Renal cortex interstitium (tissue), 11 donors: ENCODE data around the gene PKD1. TPM values are rescaled to one million over a fixed set of nuclear protein-coding genes. Genes with fewer than 3 reads are reported as not detected.

Experiments
- DNase-seq, 11 donors: peaks; one replicate each; pipeline ENCODE4 v3.0.0-alpha.2; 2013; ENCODE audit warnings: low read depth in 9 of 11, low spot score in 4 of 11; ENCODE audit errors: extremely low read depth in 1 of 11
- polyA plus RNA-seq, 3 donors: library from polyadenylated mRNA; unstranded; fragments of 120-200 nt; gene quantifications; one replicate each; pipeline ENCODE4 v1.2.1, GENCODE V29; 2013; ENCODE audit not compliant: insufficient read length in 3 of 3

PKD1 gene
- polyA plus RNA-seq, 3 donors, result 53.6 to 123 (median 101) TPM

DNA sequence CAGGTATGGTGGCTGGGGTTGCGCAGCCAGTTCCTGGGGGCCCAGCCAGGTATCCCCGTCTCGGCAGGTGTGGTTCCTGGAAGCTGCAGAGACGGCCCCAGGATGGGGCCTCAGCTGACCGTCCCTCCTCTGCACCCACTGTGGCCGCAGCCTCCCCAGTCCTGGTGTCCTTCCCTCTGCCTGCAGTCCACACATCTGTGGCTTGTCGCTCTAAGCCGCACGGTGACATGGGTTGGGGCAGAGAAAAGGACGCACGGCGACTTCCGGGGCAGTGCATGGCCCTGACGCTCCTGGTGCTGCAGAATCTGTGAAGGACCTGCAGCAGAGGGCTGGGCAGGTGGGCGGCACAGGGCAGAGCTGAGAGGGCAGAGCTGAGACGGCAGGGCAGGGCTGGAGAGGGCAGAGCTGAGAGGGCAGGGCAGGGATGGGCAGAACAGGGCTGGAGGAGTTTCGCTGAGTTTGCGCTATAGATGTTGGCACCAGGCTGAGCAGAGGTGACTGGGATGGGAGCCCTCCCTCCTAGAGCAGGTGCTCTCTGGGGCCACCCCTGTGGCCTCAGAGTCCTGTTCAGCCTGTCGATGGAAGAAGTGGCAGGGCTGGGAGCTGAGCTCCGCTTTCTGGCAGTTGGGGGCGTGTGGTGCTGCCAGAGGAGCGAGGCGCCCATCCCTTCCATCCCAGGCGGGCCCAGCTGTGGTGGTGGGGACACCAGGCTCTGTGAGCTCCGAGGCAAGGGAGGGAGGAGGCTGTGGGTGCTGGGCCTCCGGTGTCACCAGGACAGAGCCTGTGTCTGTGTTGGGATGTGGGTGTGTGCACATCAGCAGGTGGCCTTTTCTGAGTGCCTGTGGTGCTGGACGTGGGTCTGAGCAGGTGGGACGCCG lies 64.9 kb downstream of the PKD1 start:
- DNase-seq, result no peak

DNA sequence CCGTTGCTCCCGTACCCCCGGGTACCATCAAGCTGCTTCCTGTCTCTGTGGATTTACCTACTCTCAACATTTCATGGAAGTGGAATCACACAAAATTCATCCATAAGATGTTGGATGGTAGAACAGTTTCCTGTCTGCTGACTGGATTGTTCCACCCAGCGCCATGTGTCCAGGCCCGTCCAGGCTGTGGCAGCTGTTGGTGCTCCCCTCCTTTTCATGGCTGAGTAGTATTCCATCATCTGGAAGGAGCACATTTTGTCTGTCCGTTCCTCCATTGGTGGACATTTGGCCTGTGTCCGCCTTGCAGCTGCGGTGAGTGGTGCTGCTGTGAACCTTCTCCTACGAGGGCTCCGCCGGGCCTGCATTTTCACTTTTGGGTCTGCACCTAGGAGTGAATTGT lies 69.6 kb downstream of the PKD1 start:
- no peak for DNase-seq

DNA sequence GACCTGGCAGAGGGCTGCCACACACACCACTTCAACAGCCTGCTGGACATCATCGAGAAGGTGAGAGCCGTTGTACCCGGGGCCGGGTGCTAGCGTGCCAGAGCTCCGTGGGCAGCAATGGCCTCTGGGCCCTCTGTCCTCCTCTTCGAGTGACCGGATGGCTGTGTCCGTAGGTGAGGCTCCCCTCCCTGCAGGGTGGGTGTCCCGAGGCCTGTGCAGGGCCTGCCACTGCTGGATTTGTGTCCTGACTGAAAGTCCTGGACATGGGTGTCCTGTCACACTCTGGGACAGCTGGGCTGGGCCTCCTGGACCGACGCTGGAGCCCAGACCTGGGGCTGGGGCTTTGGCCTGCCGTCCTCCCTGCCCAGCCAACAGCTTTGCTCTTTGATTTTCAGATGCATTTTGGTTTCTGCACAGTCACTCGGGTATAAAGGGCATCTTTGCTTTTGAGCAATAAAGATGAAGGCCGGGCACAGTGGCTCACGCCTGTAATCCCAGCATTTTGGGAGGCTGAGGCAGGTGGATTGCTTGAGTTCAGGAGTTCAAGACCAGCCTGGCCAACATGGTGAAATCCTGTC lies 71.2 kb downstream of the PKD1 start:
- DNase-seq, result no peak

DNA sequence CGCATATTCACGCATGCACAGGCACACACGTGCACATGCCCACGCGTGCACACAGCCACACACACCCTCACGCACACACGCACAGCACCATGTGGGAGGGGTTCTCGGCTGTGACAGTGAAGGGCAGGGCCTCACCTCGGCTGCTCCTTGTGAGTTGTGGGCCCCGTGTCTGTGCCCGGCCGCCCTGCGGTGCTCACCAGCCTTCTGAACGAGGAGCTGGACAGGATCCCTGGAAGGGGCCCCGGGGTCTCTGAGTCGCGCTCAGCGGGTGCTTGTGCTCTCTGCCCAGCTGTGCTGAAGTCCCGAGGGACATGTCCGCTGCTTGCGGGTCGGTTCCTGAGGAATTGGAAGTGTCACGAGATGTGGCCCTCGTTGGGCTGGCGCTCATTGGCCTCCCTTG lies 71.8 kb downstream of the PKD1 start:
- no peak for DNase-seq

DNA sequence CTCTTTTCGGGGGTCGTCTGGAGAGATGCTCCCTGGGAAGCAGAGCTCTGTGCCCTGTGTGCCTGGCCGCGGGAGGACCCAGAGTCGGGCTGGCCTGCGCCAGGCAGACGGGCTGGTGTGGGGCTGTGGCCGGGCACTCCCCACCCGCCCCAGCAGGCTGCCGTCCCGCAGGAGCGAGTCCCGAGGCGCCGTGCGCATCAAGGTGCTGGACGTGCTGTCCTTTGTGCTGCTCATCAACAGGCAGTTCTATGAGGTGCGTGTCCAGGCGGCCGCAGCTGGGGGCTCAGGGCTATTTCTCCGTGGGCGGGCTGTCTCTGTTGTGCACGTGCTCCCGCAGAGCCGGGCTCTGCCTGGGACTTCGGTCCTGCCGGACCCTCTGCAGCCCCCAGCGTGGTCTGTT lies 72.9 kb downstream of the PKD1 start:
- DNase-seq, result no peak

DNA sequence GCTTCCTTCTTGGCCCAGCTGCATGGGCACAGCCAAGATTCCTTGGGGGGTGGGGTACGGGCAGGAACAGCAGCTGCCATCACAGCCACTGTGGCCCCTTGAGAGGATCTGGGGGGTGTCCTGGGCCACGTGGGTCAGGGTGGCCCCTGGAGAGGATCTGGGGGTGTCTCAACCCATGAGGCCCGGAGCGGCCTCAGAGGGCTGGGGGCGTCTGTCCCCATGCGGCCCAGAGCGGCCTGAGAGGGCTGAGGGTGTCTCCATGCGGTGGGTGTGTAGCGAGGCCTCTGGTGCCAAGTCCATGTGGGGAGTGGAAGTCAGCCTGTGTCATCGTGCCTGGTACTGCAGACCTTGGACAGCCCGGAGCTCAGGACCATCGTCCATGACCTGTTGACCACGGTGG lies 74.2 kb downstream of the PKD1 start:
- no peak for DNase-seq

DNA sequence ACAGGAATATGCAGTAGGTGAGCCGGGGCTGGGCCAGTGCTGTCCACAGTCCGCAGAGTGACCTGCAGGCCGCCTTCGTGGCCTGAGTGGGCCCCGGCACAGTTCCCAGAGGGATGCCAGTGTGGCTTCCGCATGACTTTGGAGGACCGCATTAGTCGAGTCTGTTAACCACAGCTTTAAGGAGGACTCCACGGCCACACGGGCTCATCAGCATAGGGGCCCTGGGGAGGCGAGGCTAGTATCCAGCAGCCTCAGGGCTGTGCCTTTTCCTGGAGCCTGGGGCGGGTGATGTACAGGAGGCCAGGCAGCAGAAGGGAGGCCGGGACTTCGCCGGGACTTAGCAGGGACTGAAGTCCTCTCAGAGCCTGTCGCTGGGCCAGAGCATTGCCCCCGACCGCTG lies 74.7 kb downstream of the PKD1 start:
- no peak for DNase-seq

DNA sequence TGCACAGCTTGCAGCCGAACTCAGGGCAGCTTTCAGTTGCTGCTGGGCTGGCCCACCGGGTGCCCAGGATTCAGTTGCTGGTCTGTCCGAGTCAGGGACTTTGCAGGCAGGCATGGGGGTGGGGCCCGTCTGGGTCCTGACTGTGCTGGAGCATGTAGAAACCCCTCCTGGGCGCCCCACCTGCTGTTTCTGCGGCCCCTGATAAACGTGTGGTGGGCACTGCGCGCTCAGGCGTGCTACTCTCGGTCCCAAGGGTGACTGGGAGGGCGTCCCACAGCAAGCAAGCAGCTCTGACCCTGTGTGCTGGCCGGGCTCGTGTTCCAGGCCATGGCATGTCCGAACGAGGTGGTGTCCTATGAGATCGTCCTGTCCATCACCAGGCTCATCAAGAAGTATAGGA lies 75.4 kb downstream of the PKD1 start:
- no peak for DNase-seq

DNA sequence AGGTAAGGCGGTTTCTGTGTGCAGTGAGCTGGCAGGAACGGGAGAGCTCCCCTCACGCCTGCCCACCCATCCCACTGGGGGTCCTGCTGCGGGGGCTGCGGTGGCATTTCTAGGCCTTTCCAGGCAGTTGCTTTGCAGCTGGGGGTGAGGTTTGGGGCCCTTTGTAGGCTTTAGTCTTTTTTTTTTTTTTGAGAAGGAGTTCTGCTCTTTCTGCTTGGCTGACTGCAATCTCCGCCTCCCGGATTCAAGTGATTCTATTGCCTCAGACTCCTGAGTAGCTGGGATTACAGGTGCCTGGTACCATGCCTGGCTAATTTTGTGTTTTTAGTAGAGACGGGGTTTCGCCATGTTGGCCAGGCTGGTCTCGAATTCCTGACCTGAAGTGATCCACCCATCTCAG lies 76.8 kb downstream of the PKD1 start:
- DNase-seq, result peak in 1 of 11 donors; percentile 61

DNA sequence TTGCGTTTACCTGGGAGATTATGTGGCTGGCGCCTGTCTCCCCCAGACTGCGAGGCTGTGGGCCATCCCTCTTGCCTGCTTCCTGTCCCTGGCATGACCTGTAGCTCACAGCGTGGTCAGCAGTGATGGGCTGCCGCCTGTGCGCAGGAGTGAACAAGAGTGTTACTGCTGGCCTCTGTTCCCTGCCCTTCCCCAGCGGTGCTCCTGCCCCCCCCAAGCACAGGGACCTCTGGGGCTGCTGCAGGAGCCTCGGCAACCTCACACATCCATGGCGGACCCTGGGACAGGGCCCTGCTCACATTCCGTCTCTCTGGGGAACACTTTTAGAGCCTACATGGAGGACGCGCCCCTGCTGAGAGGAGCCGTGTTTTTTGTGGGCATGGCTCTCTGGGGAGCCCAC lies 77.3 kb downstream of the PKD1 start:
- DNase-seq, result no peak

DNA sequence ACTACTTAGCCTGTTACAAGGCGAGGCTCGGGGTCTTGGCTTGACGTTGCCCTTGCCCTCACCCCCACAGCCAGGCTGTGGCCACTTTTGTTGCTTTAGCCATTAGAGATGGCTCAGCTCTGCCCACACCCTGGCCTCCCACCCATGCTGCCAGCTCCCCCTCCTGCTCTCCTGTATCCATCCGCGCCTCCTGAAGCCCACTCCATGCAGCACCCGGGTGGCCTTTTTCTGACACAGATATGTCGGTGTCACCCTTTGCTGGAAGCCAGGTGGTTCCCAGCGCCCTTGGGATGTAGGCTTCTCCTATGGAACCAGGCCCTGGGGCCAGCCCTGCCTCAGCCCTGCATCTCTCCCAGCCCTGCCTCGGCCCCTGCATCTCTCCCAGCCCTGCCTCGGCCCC lies 78.3 kb downstream of the PKD1 start:
- DNase-seq, result no peak

DNA sequence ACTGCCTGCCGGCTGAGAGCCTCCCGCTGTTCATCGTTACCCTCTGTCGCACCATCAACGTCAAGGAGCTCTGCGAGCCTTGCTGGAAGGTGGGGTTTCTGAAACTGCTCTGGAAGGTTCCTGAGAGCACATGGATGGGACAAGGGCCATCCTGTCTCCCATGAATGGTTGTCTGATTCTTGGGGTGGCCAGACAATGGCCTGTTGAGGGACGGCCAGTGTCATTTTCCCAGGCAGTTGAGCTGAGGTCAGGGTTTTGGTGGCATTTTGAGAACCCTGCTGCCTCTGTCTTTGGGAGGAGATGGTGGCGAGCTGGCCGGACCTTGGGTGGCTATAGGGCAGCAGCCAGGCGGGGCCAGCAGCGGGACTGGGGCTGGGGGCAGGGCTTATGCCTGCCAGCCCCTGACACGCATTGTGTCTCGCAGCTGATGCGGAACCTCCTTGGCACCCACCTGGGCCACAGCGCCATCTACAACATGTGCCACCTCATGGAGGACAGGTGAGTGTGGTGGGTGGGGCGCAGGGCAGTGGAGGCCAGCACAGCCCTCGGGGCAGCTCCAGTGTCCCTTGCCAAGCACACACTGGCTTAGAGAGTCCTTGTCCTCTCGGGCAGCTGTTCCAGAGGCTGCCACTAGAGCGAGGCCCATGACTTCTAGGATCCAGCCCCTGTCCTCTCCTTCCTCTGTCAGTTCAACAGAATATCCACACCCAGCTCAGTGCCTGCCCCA lies 78.9 kb downstream of the PKD1 start:
- no peak for DNase-seq

DNA sequence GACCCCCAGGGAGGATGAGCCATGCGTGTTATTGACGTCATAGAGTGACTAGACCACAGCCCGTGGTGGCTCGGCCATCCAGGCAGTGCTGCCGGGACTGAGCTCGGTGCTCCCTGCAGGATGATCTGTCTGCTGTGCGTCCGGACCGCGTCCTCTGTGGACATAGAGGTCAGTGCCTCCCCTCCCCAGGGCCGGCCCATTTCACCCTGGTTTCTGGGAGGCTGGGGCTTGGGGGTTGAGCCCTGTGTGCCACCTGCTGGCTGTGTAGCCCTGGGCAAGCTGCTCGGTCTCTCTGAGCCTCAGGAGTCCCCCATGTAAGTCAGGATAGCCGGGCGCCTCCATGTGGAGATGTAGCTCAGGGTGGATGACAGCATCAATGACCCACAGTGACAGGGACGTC lies 79.6 kb downstream of the PKD1 start:
- no peak for DNase-seq

DNA sequence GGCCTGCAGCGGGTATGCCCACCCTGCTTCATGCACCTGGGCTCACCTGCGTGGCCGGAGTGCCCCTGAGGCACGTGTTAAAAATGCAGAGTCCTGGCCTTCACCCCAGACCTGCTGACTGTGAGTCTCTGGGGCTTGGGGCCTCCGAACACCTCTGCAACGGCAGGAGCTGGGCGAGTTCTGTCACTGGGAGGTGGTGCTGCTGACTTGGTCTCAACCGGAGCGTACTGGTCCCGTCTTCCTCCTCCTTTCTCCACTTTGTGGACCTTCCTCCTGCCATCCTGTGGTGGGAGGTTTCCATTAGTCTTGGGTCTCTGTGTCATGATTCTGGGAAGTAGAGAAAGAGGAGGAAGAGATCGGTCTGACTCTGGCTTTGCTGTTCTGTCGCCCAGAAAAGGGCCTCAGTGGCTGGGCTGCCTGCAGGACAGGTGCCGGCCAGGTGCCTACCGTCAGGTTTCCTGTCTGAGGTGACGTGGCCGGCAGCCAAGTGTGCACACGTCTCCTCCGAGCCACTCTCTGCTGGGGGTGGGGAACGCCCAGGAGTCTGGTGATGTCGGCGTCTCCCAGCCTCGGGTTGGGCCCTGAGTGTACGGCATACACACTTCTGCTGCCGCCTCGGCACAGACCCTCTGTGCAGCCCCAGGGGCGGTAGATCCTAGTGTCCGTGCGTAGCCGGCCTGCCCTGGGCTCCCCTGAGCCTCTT lies 81.0 kb downstream of the PKD1 start:
- DNase-seq, result no peak

DNA sequence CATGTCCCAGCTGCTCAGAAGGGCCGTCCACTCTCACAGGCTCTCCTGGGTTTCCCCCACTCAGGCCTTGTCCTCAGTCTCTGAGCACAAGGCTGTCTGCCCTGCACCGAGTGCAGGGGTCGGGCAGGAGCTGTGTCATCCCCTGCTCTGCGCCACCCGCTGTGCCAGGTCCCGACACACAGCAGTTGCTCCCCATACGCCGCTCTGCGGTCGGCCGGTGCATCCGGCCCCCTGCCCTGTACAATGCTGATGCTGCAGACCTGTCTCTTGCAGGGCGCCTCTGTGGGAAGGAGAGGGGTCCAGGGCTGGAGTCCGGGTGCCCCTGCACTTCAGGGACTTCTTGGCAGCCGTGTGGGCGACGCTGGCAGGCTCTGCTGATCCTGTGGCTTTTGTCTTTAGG lies 81.8 kb downstream of the PKD1 start:
- DNase-seq, result no peak

DNA sequence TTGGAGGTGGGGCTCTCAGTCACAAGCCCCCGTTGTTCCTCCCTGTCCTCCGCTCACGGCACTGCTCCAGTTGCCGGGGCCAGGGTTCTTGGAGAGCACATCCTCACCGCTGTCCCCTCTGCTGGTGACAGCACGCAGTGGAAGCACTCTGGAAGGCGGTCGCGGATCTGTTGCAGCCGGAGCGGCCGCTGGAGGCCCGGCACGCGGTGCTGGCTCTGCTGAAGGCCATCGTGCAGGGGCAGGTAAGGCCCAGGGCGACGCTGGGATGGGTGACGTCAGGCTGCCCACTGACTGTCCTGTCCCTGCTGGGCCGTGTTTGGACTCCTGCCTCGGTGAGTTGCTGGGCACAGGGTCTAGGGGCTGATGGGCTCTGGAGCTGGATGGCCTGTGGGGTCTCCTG lies 82.5 kb downstream of the PKD1 start:
- no peak for DNase-seq

DNA sequence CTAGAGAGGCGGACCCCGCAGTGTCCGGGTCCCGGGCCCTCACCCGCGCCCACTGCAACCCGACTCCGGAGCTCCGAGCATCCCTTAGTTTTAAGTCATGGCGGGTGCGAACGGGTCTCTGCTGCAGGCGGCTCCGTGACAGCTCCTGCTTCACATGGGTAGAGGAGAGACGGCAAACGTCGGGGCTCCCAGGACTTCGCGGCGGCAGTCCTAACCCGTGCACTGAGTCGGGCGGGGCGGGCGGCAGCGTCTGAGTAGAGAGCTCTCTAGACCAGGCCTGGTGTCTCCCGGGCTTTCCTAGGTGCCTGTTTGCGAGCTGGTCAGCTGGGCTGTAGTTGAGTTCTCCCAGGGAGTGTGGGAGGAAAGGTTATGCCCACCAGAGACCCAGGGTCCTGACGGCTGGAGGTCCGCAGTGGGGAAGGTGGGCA lies 87.6 kb downstream of the PKD1 start:
- no peak for DNase-seq

DNA sequence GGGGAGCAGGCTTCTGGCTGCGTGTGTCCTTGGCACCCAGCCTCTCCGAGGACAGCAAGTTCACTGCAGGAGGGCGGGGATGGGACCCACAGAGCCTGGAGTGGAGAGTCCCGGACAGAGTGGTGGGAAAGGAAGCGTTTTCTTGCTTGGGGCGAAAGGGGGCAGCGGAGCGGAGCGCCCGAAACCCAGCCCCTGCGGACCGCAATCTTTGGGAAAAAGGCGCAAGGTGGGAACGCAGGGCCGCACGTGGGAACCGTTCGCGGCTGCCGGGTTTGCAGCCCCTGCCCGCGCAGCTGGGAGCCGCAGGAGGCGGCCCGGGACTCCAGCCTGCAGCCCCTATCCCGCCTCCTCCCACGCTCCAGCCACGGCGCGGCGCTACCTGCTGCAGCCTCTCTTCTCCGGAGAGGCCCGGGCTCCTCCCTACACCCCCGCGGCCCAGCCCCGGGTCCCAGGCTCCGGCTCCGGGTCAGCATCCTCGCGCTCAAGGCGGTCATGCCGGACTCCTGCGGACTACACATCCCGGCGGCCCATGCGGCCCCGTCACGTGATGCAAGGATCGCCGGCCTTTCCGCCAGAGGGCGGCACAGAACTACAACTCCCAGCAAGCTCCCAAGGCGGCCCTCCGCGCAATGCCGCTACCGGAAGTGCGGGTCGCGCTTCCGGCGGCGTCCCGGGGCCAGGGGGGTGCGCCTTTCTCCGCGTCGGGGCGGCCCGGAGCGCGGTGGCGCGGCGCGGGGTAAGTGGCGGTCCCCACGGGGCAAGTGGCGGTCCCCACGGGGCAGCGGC lies 88.2 kb downstream of the PKD1 start, which contains the start of the genes NTHL1 and TSC2:
TSS of gene NTHL1 (minus strand) at position 505 of the 786 bp plus-strand sequence. CDS start at position 494, 11 bp downstream.
TSS of gene TSC2 (plus strand) at position 656 of the 786 bp plus-strand sequence. CDS start 631 bp downstream, outside the sequence.
- DNase-seq, result peak in 10 of 11 donors; percentile 88 to 96 (median 94)
